HG03159 (cell line): ENCODE data around the gene TFDP3.

Experiments
- ATAC-seq: cut with Tn5 transposase; IDR thresholded peaks from one replicate; pipeline ENCODE4 v1.9.1; 2021; ENCODE audit warnings: mild to moderate bottlenecking, moderate library complexity; ENCODE audit not compliant: unreplicated experiment

The TFDP3 gene

DNA sequence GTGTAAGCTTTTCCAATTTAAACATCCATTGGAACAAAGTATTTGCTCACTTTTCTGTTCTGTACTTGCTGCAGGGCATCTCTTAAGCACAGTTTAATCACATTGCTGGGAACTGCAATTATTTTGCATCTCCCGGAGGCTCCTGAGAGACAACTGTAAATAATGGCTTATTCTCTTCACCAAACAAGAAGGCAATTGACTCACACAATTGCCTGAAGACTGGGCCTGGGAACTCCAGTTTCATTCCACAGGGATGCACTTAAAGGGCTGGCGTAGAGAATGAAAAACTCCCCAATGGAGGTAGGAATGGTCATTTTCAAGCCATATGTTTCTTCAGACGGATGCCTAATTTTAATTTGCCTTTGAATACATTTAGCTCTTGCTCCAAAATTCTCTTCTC, 29.5 kb downstream of the TFDP3 start:
- ATAC-seq: no peak

DNA sequence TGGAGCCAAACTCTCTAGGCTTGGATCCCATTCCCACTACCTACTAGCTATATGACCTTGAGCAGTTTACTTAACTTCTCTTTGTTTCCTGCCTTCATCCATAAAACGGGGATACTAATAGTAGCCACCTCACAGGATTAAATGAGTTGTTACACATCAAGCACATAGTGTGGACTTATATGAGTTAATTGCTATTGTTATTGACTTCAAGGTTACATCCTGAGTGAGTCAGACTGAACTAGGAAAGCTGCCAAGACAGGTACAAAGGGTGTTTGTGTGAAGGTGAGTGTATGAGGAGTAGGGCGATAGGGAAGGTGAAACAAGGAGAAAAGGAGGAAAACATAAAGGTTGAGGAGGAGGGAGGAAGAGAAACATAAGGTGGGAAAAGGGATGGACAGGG, 32.2 kb downstream of the TFDP3 start:
- no peak for ATAC-seq

DNA sequence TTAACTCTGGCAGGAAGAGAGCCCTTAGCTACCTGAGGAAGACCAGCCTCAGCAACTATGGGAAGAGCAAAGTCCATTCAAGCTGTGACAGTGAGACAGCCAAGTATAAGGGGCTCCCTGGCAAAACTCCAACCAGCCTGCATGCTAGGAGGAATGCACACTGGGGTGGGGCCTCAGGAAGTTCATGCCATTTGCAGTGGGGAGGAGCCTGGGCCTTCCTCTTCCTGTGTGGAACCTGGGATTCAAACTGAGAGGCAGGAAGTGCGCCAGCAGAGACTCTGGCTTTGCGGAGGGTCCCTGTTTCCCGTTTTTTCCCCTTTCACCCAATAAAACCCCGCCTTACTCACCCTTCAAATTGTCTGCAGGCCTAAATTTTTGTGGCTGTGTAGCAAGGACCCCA, 33.0 kb downstream of the TFDP3 start:
- no peak for ATAC-seq

DNA sequence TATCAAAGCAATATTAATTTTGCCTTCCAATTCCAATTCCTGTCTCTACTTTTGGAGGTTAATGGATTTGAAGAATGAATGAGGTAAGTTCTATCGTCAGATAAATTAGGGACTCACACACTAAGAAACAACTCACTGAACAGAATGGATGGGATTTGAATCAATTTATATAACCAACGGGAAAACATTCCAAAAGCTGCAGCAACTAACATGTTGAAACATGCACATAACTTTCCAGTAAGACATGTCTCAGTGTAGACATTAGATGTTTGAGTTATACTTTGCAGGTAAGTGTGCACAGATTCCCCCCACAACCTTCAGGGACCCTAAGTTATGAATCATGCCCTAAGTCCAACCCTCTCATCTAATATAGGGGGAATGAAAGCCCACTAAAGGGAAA, 34.3 kb downstream of the TFDP3 start:
- ATAC-seq: no peak

DNA sequence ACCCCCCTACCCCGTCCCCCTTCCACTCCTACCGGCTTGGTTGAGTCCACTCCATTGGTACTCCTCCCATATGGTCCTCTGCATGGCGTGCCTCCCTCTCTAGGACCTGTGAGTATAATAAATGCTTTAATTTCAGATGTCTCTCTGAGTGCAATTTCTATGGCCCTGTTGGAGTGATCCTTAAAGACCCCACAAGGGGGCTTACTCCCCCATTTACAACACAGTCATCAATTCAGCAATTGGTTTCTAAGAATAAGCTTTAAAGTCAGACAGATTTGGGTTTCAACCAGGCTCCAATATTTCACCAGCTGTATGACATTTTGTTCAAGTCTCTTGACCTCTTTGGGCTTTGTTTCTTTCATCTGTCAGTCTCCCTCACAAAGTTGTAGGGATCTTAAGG, 38.7 kb downstream of the TFDP3 start:
- ATAC-seq: no peak

DNA sequence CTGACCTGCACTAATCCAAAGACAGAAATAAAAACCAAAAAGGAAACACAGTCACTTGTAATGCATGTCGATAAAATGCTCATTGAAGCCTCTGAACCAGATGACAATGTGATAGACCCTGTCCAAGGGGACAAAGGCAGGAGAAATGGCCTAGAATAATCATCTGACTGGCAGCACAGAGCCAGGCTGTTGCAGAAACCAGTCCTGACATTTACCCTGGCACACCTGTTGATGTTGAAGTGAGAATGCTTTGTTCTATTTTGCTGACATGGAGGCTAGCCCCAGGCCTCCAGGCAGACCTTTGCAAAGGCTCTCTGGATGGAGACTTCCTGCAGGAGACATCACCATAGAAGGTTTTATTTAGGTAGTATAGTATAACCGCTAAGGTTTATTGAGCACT, 41.0 kb downstream of the TFDP3 start:
- ATAC-seq: no peak

DNA sequence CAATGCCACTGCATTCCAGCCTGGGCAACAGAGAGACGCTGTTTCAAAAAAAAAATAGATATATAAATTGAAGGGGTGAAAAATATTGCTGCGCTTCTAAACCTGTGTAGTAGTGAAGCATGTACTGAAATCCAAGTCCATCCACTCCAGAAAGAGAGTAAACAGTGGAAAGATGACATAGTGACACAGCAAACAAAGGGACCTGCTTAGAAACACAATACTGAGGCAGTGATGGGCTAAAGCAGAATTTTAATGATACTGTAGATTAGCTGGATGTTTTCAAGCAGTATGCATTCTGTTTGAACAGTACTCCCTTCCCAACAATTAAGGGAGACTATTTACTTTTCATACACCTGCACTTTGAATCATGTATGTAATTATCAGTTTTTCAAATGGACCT, 42.5 kb downstream of the TFDP3 start:
- no peak for ATAC-seq

DNA sequence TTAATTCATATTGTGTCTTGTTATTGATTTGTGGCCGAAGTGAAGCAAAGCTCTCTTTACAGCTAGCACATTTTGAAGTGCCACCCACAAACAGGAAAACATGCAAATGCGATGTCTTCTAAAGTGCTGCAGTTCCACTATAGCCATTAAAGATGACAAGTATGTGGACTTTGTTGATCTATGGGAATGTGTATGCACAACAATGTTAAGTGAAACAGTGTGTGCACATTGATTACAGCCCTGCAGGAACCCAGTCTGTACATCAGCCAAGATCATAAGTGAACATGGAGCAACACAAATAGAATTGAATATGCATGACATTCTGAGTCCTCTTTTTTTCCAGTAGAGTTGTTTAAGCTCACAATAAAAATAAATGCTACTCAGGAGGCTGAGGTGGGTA, 43.0 kb downstream of the TFDP3 start:
- ATAC-seq: no peak

DNA sequence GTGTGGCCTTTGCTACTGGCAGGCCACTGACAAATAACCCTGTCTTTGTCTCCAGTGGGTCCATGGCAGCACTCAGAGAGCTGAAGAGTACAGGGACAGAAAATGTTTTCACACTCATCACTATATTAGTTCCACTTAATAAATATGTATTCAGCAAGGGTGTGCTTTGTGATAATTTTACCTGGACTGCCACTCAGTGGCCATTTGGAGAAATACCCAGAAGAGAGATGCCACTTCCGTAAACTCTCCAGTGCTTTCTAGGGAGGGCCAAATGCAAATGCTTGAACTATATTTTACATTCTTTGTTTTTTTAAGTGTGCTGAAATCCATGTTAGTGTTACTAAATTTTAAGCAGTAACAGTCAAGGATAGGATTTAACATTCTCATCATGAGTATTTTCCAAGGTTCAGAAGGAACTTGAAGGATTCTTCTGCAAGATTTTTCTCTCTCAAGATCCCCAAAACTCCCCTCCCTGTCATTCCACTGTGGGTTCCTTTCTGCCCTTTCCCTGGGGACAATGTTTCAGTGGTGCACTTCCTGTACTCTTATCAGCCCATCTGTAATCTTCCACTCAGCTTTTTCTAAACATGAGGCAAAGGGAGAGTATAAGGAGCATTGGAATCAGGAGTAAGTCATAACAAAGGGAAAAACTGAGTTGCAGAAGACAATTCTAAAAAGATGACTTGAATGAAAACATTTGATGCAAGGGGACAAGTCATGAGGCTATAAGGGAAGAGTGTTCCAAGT, 46.0 kb downstream of the TFDP3 start:
- peak; percentile 82 for ATAC-seq
